LNCAP (cell line): Measurements from ENCODE around the gene PRIMA1.

Experiments used
- CTCF ChIP-seq: fragments of 450-650 bp; IDR thresholded peaks from 2 replicates; pipeline ENCODE4 v1.5.1; 2017; ENCODE audit warnings: mild to moderate bottlenecking

PRIMA1 gene

GRCh38 chr14:93780813-93781400 lies 7.4 kb downstream of the PRIMA1 start:
- no peak for TF ChIP-seq CTCF

- no peak for TF ChIP-seq CTCF
Observed at GRCh38 chr14:93778856-93779629, 9.2 kb downstream of the PRIMA1 start.

- no peak for TF ChIP-seq CTCF
Observed at GRCh38 chr14:93778453-93778852, 9.8 kb downstream of the PRIMA1 start.

- no peak for TF ChIP-seq CTCF
Observed at GRCh38 chr14:93775744-93776143, 12.5 kb downstream of the PRIMA1 start.

- no peak for TF ChIP-seq CTCF
Observed at GRCh38 chr14:93775158-93775557, 13.1 kb downstream of the PRIMA1 start.

- no peak for TF ChIP-seq CTCF
Observed at GRCh38 chr14:93772263-93772662, 16.0 kb downstream of the PRIMA1 start.

GRCh38 chr14:93765970-93766369 lies 22.3 kb downstream of the PRIMA1 start:
- no peak for TF ChIP-seq CTCF
